ENCODE data around the gene DEGS1.

Gene DEGS1

GRCh38 chr1:224182866-224183590 lies at the start of gene DEGS1:
Gene DEGS1 (plus strand): TSS chr1:224183240. CDS start chr1:224183337, 97 bp downstream.
- peak; percentile 90 for DNase-seq

DNA sequence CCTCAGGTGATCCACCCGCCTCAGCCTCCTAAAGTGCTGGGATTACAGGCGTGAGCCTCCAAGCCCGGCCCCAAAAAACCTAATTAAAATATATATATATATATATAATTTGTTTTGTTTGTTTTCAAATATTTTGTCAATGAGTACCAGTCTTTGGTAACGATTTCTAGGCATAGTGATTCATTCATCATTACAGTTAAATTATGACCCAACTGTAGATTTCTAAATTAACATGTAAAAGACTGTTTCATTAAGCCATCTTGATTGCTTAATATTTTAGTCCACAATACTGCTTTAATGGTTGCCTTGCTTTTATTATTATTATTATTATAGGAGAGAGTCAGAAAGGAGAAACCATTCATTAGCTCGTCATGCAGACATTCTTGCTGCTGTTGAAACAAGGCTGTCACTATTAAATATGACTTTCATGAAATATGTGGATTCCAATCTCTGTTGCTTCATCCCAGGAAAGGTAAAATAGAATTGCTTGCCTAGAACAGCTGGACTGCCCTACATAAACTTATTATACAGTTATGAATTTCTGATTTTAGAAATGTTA lies 49.2 kb upstream of the DEGS1 start:
- no peak for DNase-seq

DNA sequence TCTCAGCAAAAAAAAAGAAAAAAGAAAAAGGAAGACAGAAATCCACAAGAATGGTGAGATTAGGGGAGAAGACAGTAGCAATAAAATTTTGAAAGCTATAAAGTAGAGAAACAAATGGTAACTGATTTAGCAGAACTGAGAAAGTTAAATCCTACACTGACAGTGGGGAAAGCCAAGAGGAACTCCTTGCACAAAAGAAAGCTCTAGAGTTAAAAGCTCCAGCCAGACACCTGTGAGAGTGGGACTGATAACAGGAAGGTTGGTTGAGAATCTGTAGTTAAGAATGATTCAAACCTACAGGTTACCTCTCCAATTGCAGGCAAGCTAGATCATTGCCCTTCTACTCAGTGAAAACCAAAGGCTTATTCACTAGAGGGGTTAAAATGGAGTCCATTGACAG lies 45.5 kb upstream of the DEGS1 start:
- no peak for DNase-seq

GRCh38 chr1:224138198-224138597 lies 44.8 kb upstream of the DEGS1 start:
- no peak for DNase-seq

- no peak for DNase-seq
Measured at GRCh38 chr1:224141693-224142092, 41.3 kb upstream of the DEGS1 start.

GRCh38 chr1:224149709-224150108 lies 33.3 kb upstream of the DEGS1 start:
- DNase-seq, result no peak

DNA sequence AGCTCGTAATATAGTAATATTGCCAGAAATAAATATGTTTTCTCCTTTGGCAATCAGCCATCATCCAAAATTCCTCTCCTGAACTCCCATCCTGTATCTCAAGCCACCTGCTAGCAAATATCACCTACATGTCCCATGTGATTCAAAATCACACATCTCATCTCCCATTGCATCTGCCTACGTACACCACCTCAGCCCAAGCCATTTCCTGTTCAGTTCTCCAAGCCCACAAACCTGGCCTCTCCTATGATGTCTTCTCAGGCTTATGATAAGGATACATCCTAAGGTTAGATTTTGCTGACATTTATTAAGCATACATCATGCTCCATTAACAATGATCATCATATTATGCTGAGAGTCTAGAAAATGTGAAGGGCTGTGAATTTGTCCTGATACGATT lies 31.9 kb upstream of the DEGS1 start:
- DNase-seq, result no peak

GRCh38 chr1:224157316-224157715 lies 25.7 kb upstream of the DEGS1 start:
- no peak for DNase-seq

- DNase-seq, result no peak
Measured at GRCh38 chr1:224159541-224159940, 23.5 kb upstream of the DEGS1 start.

GRCh38 chr1:224160171-224160682 lies 22.8 kb upstream of the DEGS1 start:
- DNase-seq, result no peak

DNA sequence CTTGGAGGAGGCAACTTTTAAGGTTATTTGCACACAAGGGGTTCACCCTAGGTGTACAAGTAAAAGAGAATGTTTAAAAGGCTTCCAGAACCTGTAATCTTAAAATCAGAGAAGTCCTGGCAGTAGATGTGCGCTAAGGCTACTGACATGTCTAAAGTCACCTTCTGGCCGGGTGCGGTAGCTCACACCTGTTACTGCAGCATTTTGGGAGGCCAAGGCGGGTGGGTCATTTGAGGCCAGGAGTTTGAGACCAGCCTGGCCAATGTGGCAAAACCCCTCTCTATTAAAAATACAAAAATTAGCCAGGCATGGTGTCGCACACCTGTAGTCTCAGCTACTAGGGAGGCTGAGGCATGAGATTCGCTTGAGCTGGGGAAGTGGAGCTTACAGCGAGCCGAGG lies 20.3 kb upstream of the DEGS1 start:
- DNase-seq, result no peak

DNA sequence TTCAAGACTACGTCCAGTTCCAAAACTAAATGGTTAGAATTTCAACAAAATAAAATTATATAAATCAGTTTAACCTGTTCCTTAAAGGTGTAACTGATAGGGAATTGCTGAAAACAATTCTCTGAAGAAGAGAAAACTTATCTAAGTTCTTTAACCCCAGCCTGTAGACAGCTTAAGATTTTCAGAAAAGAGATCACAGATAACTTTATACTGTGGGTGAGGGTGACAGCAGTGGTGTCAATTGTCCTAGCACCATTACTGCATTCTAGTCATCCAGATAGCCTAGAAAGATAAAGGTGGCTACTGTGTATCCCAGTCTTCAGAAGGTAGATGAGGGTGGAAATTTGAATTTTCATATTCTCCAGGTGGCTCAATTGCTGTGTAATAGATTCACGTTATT lies 19.7 kb upstream of the DEGS1 start:
- DNase-seq, result no peak

DNA sequence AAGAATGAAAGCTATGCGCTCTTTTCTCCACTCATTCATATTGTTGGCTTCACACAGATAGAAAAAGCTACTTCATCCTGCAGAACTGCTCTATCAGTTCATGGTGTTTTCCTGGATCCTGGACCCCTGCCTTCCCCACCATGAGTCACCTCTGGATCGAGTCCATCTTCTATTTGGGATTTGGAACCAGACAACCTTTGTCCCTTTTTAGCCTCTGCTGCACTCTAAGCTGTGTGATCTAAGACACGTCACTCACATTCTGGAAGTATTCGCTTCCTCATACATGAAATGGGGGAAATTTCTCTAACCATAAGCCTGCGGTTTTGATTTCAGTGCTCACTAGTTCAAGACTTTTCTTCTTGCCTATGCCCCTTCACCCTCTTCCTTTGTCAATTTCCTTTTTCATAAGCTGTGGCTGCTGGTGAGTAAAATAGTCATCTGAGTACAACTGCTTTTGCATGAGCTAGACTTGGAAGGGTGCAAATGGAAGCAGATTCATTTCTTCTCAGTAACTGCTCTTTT lies 14.1 kb upstream of the DEGS1 start:
- DNase-seq, result peak; percentile 93

GRCh38 chr1:224169718-224170270 lies 13.2 kb upstream of the DEGS1 start:
- no peak for DNase-seq

GRCh38 chr1:224170343-224170742 lies 12.7 kb upstream of the DEGS1 start:
- no peak for DNase-seq

DNA sequence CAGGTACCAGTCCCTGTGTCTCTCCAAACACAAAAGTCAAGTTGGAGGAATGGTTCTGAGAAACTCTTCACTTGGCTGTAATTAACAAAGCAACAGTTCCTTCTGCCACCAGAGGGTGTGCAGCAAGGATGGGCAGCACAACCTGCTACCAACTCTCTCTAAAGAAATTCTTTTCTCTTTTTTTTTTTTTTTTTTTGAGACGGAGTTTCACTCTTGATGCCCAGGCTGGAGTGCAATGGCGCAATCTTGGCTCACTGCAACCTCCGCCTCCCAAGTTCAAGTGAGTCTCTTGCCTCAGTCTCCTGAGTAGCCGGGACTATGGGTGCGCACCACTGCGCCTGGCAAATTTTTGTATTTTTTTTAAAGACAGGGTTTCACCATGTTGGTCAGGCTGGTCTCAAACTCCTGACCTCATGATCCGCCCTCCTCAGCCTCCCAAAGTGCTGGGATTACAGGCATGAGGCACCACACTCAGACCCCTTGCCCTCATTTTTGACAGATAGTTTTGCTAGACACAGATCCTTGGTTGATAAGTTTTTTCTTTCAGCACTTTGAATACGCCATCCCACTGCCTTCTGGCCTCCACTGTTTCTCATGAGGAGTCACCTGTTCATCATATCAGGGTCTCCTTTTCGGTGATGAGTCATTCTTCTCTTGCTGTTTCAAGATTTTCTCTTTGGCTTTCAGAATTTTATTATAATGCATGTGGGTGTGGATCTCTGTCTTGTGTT lies 12.1 kb upstream of the DEGS1 start:
- peak; percentile 52 for DNase-seq

- DNase-seq, result no peak
Measured at GRCh38 chr1:224172229-224172628, 10.8 kb upstream of the DEGS1 start.

DNA sequence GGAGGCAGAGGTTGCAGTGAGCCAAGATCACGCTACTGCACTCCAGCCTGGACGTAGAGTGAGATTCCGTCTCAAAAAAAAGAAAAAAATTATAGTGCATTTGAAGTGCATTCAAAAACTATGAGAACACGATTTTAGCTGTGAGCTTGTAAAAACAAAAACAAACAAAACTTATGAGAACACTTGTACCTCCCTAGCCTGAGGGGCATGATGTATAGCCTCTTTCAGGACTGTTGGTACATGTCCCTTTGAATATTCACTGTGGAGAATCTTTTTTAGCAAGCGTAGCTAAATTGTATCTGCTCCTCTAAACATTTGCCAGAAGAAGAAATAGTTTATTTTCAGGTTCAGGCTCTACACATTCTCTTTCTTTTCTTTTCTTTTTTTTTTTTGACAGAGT lies 9.5 kb upstream of the DEGS1 start:
- no peak for DNase-seq

DNA sequence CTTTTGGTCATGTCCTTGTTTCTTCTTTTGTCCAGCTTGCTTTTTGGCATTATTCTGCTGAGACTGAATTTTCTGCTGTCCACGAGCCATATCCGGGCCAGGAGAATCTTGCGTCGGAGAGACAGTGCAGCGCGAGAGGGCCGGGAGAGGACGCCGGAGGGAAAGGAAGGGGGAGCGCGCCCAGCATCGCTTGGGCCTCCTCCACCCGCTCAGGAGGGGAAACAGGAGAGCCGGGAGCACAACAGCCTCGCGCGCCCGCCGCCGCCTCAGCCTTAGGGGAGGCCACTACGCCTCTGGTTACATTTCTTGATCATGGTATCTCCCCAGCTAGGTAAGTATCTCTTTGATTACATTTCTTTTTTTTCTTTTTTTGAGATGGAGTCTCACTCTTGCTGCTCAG lies 7.4 kb upstream of the DEGS1 start:
- no peak for DNase-seq

DNA sequence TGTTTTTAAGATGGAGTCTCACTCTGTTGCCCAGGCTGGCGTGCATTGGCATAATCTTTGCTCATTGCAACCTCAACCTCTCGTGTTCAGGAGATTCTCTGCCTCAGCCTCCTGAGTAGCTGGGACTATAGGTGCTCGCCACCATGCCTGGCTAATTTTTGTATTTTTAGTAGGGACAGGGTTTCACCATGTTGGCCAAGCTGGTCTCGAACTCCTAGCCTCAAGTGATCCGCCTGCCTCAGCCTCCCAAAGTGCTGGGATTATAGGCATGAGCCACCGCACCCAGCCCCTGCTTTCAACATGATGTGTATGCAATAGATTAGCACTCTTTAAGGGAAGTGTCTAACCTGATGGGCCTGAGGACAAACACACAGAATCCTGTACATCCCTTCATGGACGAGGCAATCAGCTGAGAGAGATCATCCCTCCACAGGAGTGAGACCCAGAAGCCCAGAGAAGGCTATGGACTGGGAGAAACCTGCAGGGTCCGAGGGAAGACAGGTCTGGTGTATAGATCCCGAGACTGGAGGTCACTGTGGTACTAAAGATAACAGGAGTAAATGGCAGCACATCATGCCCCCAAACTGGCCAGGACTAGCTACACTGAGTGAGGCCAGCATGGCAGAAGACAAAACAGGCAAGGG lies 5.6 kb upstream of the DEGS1 start:
- no peak for DNase-seq

DNA sequence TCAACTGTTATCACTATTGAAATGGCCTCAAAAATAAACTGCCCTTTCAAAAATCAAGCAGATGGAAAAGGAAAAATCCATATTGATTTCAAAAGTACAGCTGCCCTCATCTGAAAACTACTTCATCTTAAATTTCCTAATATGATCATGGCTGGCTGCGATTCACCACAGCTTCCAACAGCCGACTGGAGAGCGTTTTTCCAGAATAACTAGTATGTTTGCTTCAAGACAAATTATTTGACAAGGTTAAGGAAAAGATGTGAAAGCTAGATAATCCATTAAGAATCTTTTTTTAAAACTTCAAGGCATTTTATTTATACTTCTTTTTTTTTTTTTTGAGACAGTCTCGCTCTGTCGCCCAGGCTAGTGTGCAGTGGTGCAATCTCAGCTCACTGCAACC lies 4.1 kb upstream of the DEGS1 start:
- DNase-seq, result no peak

DNA sequence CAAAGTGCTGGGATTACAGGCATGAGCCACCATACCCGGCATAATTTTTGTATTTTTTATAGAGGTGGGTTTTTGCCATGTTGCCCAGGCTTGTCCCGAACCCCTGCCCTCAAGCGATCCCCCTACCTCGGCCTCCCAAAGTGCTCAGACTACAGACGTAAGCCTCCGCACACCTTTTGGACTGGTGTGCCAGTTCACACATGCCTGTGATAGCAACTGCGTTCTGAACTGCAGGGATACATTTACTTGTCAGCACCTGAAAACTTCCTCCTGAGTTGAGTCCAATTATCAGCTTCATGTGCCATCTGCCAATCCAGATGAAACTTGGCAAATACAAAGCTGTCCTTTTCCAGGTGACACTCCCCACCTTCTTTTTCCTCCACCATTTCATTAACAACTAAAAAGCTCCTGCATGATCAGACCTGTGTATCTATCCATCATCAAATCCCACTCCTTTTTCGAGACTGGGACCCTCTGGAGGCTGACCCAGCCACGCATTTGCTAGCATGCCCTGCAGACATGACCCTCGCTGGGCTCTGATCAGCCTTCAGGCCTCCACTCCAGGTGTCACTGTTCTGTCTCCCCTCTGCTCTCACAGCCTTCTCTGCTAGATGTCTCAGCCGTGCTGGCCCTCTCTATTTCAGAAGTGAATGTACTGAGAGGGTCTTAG lies 2.1 kb upstream of the DEGS1 start:
- DNase-seq, result no peak

- DNase-seq, result no peak
Measured at GRCh38 chr1:224181453-224181810, 1.6 kb upstream of the DEGS1 start.
